Suprapubic skin (tissue), 3 donors: Measurements from ENCODE around the gene ATF7IP.

ENCODE experiments used
- POLR2AphosphoS5 ChIP-seq, 3 donors: sonication (generic); formaldehyde crosslinking; IDR thresholded peaks; one replicate each; pipeline ENCODE4 v1.6.1; 2017; ENCODE audit warnings: antibody characterized with exemption in 3 of 3
- TF ChIP-seq, protein P1 (sequence below), 2 donors: fragments of 200-600 bp in 1 of 2; fragments of 450-650 bp in 1 of 2; sonication (generic) in 1 of 2; IDR thresholded peaks; one replicate each; pipeline ENCODE4 v1.5.1; 2016 to 2019; ENCODE audit warnings: antibody characterized with exemption in 2 of 2, mild to moderate bottlenecking in 1 of 2, moderate library complexity in 1 of 2

DNA sequence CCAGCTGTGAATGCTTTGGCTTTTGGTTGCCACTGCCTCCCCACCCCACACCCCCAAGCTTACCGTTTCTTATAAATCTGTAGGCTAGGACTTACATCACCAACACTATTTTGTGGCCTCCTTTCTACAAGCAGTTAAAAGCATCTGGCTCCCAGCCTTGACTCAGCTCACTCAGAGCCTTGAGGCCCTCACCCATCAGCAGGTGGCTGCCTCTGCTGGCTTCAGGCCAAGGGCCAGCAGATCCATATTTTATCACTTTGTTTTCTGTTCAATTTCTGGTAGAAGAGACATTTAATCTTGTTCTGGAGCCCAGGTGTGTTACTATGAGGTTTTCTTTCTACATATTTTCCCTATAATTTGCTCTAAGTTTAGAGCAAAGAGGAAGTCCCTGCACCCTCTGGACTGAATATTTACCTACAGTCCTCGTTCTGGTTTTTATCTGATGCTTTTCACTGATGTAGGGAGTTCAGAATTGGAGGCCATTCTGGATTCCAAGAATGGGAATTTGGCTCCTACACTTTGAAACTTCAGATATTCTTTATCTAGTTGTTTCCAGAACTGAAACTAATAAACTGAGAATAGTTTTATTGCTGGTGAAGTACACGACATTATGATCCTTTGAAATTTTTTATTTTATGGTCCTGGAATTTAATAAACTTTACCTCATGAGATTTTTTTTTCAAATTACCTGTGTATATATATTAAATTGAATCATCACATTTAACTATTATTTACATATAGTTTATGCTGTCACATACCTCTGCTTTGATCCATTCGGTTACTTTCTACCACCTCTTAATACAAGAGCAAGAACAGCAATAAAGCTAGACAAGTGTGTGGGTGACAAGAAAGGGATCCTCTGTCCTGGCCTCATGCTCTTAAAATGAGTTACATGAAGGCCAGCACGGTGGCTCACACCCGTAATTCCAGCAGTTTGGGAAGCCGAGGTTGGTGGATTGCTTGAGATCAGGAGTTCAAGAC lies 180.0 kb downstream of the ATF7IP start:
- TF ChIP-seq, protein P1, sequence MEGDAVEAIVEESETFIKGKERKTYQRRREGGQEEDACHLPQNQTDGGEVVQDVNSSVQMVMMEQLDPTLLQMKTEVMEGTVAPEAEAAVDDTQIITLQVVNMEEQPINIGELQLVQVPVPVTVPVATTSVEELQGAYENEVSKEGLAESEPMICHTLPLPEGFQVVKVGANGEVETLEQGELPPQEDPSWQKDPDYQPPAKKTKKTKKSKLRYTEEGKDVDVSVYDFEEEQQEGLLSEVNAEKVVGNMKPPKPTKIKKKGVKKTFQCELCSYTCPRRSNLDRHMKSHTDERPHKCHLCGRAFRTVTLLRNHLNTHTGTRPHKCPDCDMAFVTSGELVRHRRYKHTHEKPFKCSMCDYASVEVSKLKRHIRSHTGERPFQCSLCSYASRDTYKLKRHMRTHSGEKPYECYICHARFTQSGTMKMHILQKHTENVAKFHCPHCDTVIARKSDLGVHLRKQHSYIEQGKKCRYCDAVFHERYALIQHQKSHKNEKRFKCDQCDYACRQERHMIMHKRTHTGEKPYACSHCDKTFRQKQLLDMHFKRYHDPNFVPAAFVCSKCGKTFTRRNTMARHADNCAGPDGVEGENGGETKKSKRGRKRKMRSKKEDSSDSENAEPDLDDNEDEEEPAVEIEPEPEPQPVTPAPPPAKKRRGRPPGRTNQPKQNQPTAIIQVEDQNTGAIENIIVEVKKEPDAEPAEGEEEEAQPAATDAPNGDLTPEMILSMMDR (IDR thresholded peaks at IDR 0.05) = no peak
- TF ChIP-seq POLR2AphosphoS5 (IDR thresholded peaks at IDR 0.05) = no peak
